H1 (cell line): Measurements from ENCODE around the gene PAQR5. TPM values are rescaled to one million over a fixed set of nuclear protein-coding genes. Genes with fewer than 3 reads are reported as not detected.

ENCODE experiments used
- CHD7 ChIP-seq: fragments of 300-600 bp; sonication (generic); IDR thresholded peaks from 2 replicates; pipeline ENCODE4 v1.7.1; 2012; ENCODE audit warnings: low read length, moderate library complexity, mild to moderate bottlenecking, inconsistent platforms; ENCODE audit not compliant: insufficient replicate concordance
- TBP ChIP-seq: IDR thresholded peaks from 2 replicates; pipeline ENCODE4 v1.6.1; 2011; ENCODE audit warnings: low read depth, low read length, improper control_type of control experiment
- polyA plus RNA-seq, 7 experiments: library from polyadenylated mRNA; depleted of rRNA in 3 of 7; stranded (reverse) in 5 of 7; unstranded in 2 of 7; fragments of >200 nt in 5 of 7; fragments of 200-250 nt in 2 of 7; gene quantifications; 1 replicate in 5 of 7; 2 replicates in 1 of 7; 4 replicates in 1 of 7; pipeline versions ENCODE4 v1.2.1 to v1.2.3, GENCODE V29; 2011 to 2013; ENCODE audit warnings: missing spikeins in 2 of 7, mixed read lengths in 2 of 7
- total RNA-seq: library from RNA; stranded (reverse); fragmentation: NEBNext Ultra II Directional; extraction: Animal tissue kit (Norgen Biotek cat#: 25700); gene quantifications from 2 replicates; pipeline ENCODE4 v1.2.1, GENCODE V29; 2021

The PAQR5 gene
- total and polyA plus RNA-seq, 2 of the 8 experiments (the other 6 are each of a cell fraction or from before 2014, with no cell fraction given), result 8.7 to 18.1 TPM

GRCh38 chr15:69280783-69281182 is 17.9 kb upstream of the PAQR5 start (continued):
- no peak for TF ChIP-seq CHD7
- TF ChIP-seq TBP, result no peak
